Neural cell (in vitro differentiated cells): ENCODE data around the gene RYR3. TPM values are rescaled to one million over a fixed set of nuclear protein-coding genes. Genes with fewer than 3 reads are reported as not detected.

Experiments used
- H2AFZ ChIP-seq: fragments of 200-600, 300-800 bp; sonication (generic), shearing (Covaris generic); 2 replicates; pipeline ENCODE4 v1.6.0; 2014; ENCODE audit warnings: low read depth, mild to moderate bottlenecking, antibody characterized with exemption, low read length, moderate library complexity
- H3F3A ChIP-seq: fragments of 200-600 bp; shearing (Covaris generic); 2 replicates; pipeline ENCODE4 v1.6.1; 2016; ENCODE audit warnings: mild to moderate bottlenecking, moderate library complexity, mixed read lengths, antibody characterized with exemption, low read length; ENCODE audit not compliant: insufficient read depth, poor library complexity, severe bottlenecking
- H3K27ac ChIP-seq: fragments of 200-600, 300-800 bp; sonication (generic), shearing (Covaris generic); 2 replicates; pipeline ENCODE4 v1.5.1; 2014; ENCODE audit warnings: mild to moderate bottlenecking, low read length, moderate library complexity
- H3K27me3 ChIP-seq: fragments of 300-800, 200-600 bp; sonication (generic), shearing (Covaris generic); 2 replicates; pipeline ENCODE4 v1.6.0; 2014; ENCODE audit warnings: mild to moderate bottlenecking, low read depth, low read length, moderate library complexity; ENCODE audit not compliant: insufficient read depth
- H3K36me3 ChIP-seq: fragments of 300-800, 200-600 bp; sonication (generic), shearing (Covaris generic); 2 replicates; pipeline ENCODE4 v1.5.1; 2014; ENCODE audit warnings: mild to moderate bottlenecking, antibody characterized with exemption, low read length, moderate library complexity; ENCODE audit not compliant: insufficient read depth
- H3K4me2 ChIP-seq: fragments of 300-800, 200-600 bp; sonication (generic), shearing (Covaris generic); 2 replicates; pipeline ENCODE4 v1.6.0; 2014; ENCODE audit warnings: mild to moderate bottlenecking, low read length
- H3K4me3 ChIP-seq: fragments of 300-800, 200-600 bp; sonication (generic), shearing (Covaris generic); 2 replicates; pipeline ENCODE4 v1.5.1; 2014; ENCODE audit warnings: mild to moderate bottlenecking, low read length, moderate library complexity
- H3K79me2 ChIP-seq: fragments of 200-600 bp; shearing (Covaris generic); replicated peaks from 2 replicates; pipeline ENCODE4 v1.6.0; 2014; ENCODE audit warnings: mild to moderate bottlenecking, low read length, moderate library complexity; ENCODE audit not compliant: insufficient read depth
- H3K9ac ChIP-seq: fragments of 300-800, 200-600 bp; sonication (generic), shearing (Covaris generic); 2 replicates; pipeline ENCODE4 v1.6.1; 2016; ENCODE audit warnings: mild to moderate bottlenecking, low read length, mixed read lengths
- H3K9me2 ChIP-seq: fragments of 200-600 bp; shearing (Covaris generic); 2 replicates; pipeline ENCODE4 v1.6.1; 2016; ENCODE audit warnings: mild to moderate bottlenecking, low read length, mixed read lengths; ENCODE audit not compliant: insufficient read depth
- H3K9me3 ChIP-seq: fragments of 200-600, 300-800 bp; sonication (generic), shearing (Covaris generic); 2 replicates; pipeline ENCODE4 v1.6.1; 2016; ENCODE audit warnings: mild to moderate bottlenecking, mixed run types, low read length, moderate library complexity, mixed read lengths
- H4K20me1 ChIP-seq: fragments of 200-600 bp; shearing (Covaris generic); 2 replicates; pipeline ENCODE4 v1.6.1; 2016; ENCODE audit warnings: mild to moderate bottlenecking, mixed run types; ENCODE audit not compliant: insufficient read depth
- EP300 ChIP-seq: fragments of 450-650 bp; conservative IDR thresholded peaks from 2 replicates; pipeline ENCODE4 v1.6.1; 2014; ENCODE audit warnings: antibody characterized with exemption, mild to moderate bottlenecking, moderate library complexity; ENCODE audit not compliant: poor library complexity, severe bottlenecking
- EZH2 ChIP-seq: fragments of 200-600, 300-800 bp; shearing (Covaris generic), sonication (generic); IDR thresholded peaks from 2 replicates; pipeline ENCODE4 v1.6.1; 2014; ENCODE audit warnings: antibody characterized with exemption, low read length, borderline replicate concordance, mild to moderate bottlenecking; ENCODE audit not compliant: insufficient read depth, poor library complexity, severe bottlenecking
- MXI1 ChIP-seq: fragments of 450-650 bp; conservative IDR thresholded peaks from 2 replicates; pipeline ENCODE4 v1.6.1; 2014; ENCODE audit warnings: antibody characterized with exemption, mild to moderate bottlenecking; ENCODE audit not compliant: poor library complexity, severe bottlenecking
- POLR2AphosphoS5 ChIP-seq: IDR thresholded peaks from 2 replicates; pipeline ENCODE4 v1.6.1; 2012
- RAD21 ChIP-seq: fragments of 450-650 bp; conservative IDR thresholded peaks from 2 replicates; pipeline ENCODE4 v1.6.1; 2014; ENCODE audit warnings: antibody characterized with exemption, mild to moderate bottlenecking, moderate library complexity
- SMC3 ChIP-seq: fragments of 450-650 bp; conservative IDR thresholded peaks from 2 replicates; pipeline ENCODE4 v1.6.1; 2014; ENCODE audit warnings: antibody characterized with exemption, mild to moderate bottlenecking, moderate library complexity; ENCODE audit not compliant: poor library complexity
- TAF1 ChIP-seq: IDR thresholded peaks from 2 replicates; pipeline ENCODE4 v1.6.1; 2012; ENCODE audit warnings: low read depth
- polyA plus RNA-seq: library from polyadenylated mRNA; depleted of rRNA; stranded (reverse); fragments of >200 nt; gene quantifications from 2 replicates; pipeline ENCODE4 v1.2.3, GENCODE V29; 2014
- TF ChIP-seq, protein P1 (sequence below): fragments of 450-650 bp; IDR thresholded peaks from 2 replicates; pipeline ENCODE4 v1.5.1; 2014; ENCODE audit warnings: antibody characterized with exemption, mild to moderate bottlenecking, moderate library complexity; ENCODE audit not compliant: poor library complexity, severe bottlenecking
- TF ChIP-seq, protein P2 (sequence below): IDR thresholded peaks from 2 replicates; pipeline ENCODE4 v1.6.1; 2012; ENCODE audit warnings: borderline replicate concordance

RYR3 gene
- polyA plus RNA-seq, 1 donor from 2014 or later: 12.6 TPM

DNA sequence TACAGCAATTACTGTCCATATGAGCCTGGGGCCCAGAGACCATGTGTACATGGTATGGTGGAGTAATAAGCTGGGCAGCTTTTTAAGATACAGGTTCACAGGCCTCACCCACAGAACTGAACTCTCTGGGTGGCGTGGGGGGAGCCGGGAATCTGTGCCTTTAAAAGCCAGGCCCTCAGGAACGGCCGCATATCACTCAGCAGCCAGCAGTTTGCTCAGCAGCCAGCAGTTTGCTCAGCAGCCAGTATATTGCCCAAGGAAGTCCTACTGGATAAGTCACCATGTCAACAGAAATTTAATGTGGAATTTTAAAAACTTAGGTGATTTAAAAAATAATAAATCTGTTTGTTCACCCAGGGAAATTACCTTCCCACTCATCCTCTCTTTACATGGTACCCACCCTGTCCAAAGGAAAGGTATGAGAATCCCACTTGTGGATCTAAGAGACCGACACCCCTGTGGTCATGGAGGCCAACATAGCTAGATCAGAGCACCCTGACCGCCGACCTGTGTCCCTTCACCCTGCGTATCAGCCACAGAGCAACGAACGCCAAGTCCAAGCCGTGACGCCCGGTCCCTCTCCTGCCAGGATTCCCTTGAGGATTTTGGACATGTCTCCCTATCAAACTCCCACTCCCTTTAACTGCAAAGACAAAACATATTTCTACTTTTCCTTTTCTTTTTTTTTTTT is 561.8 kb downstream of the RYR3 start:
- Histone ChIP-seq H3K36me3 (no peaks in the 10 kb centered on the region), H3K4me3 (no peak overlapping the region), H2AFZ (no peak overlapping the region), H3K79me2 (no peaks in the 10 kb centered on the region), H3K4me2 (no peak overlapping the region), H3K27me3 (no peaks in the 10 kb centered on the region), H4K20me1 (no peaks in the 10 kb centered on the region), H3K9me2 (no peaks in the 10 kb centered on the region), H3F3A (no peaks in the 10 kb centered on the region), H3K27ac (no peak overlapping the region), H3K9ac (no peak overlapping the region), H3K9me3 (no peaks in the 10 kb centered on the region)
- no peak for TF ChIP-seq POLR2AphosphoS5
- no peak for TF ChIP-seq EP300
- TF ChIP-seq EZH2: no peak
- TF ChIP-seq SMC3: no peak
- no peak for TF ChIP-seq TAF1
- TF ChIP-seq MXI1: no peak
- TF ChIP-seq RAD21: no peak
- TF ChIP-seq, protein P1, sequence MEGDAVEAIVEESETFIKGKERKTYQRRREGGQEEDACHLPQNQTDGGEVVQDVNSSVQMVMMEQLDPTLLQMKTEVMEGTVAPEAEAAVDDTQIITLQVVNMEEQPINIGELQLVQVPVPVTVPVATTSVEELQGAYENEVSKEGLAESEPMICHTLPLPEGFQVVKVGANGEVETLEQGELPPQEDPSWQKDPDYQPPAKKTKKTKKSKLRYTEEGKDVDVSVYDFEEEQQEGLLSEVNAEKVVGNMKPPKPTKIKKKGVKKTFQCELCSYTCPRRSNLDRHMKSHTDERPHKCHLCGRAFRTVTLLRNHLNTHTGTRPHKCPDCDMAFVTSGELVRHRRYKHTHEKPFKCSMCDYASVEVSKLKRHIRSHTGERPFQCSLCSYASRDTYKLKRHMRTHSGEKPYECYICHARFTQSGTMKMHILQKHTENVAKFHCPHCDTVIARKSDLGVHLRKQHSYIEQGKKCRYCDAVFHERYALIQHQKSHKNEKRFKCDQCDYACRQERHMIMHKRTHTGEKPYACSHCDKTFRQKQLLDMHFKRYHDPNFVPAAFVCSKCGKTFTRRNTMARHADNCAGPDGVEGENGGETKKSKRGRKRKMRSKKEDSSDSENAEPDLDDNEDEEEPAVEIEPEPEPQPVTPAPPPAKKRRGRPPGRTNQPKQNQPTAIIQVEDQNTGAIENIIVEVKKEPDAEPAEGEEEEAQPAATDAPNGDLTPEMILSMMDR: no peak
- TF ChIP-seq, protein P2, sequence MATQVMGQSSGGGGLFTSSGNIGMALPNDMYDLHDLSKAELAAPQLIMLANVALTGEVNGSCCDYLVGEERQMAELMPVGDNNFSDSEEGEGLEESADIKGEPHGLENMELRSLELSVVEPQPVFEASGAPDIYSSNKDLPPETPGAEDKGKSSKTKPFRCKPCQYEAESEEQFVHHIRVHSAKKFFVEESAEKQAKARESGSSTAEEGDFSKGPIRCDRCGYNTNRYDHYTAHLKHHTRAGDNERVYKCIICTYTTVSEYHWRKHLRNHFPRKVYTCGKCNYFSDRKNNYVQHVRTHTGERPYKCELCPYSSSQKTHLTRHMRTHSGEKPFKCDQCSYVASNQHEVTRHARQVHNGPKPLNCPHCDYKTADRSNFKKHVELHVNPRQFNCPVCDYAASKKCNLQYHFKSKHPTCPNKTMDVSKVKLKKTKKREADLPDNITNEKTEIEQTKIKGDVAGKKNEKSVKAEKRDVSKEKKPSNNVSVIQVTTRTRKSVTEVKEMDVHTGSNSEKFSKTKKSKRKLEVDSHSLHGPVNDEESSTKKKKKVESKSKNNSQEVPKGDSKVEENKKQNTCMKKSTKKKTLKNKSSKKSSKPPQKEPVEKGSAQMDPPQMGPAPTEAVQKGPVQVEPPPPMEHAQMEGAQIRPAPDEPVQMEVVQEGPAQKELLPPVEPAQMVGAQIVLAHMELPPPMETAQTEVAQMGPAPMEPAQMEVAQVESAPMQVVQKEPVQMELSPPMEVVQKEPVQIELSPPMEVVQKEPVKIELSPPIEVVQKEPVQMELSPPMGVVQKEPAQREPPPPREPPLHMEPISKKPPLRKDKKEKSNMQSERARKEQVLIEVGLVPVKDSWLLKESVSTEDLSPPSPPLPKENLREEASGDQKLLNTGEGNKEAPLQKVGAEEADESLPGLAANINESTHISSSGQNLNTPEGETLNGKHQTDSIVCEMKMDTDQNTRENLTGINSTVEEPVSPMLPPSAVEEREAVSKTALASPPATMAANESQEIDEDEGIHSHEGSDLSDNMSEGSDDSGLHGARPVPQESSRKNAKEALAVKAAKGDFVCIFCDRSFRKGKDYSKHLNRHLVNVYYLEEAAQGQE: no peak

DNA sequence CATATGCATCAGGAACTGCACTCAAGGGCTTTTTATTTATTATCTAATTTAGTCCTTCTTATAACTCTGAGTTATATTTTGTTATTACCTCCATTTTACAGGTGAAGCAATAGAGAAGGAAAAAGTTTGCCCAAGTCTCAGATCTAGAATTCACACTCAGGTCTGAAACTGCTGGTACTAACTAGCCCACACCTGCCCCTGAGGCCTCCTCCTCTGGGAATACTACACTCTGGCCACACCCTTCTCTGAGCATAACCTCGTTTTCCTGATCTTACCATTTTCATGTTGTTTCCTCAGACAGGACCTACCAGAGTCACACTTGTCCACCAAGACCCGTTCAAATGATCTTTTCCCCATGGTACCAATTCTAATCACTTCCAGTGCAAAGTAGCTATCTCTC is 563.4 kb downstream of the RYR3 start:
- Histone ChIP-seq H3F3A (no peaks in the 10 kb centered on the region), H4K20me1 (no peaks in the 10 kb centered on the region), H2AFZ (no peak overlapping the region), H3K79me2 (no peaks in the 10 kb centered on the region), H3K4me3 (no peak overlapping the region), H3K27ac (no peak overlapping the region), H3K36me3 (no peaks in the 10 kb centered on the region), H3K4me2 (no peak overlapping the region), H3K9ac (no peak overlapping the region), H3K9me2 (no peaks in the 10 kb centered on the region), H3K27me3 (no peaks in the 10 kb centered on the region), H3K9me3 (no peaks in the 10 kb centered on the region)
- TF ChIP-seq, protein P1: no peak
- TF ChIP-seq RAD21 (no peak), EP300 (no peak), EZH2 (no peak), POLR2AphosphoS5 (no peak), MXI1 (no peak), TAF1 (no peak), SMC3 (no peak)
- TF ChIP-seq, protein P2: no peak
